ENCODE results near the gene SLC22A14. TPM values are rescaled to one million over a fixed set of nuclear protein-coding genes. Genes with fewer than 3 reads are reported as not detected.

SLC22A14 gene
- total RNA-seq, 1 experiment from 2014 or later, result not detected

DNA sequence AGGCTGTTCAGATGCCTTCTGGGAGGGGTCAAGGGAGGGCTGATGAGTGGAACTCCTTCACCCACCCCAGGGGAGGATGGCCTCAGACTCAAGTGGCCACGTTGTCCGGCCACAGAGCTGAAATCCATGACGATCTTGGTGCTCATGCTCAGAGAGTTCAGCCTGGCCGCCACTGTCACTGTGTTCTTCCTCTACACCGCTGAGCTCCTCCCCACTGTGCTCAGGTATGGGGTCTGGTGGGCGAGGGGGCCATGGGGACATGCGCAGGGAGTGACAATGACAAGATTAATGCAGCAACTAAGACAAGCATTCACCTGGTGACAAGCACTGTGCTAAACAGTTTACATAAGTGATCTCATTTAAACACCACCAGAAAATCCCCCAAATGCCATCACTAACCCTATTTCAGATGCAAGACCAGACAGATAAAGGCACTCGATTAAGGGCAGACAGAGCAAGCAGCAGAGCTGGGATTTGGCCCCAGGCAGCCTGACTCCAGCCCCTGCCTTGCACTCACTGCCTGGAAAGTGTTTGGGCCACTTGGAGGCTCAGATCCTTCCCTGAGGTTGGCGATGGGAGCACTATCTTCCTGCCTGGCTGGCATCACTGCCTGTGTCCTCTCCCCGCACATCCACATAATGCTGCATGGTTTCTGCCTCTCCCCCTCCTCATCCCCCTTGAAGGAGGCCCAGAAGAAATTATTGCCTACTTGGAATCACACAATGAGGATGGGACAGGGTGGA, 33.6 kb downstream of the SLC22A14 start (continued):
- TF ChIP-seq ZSCAN18 (CRISPR knock-in tag; IDR thresholded peaks at IDR 0.05), result no peak
- no peak for TF ChIP-seq ZNF671 (CRISPR knock-in tag; IDR thresholded peaks at IDR 0.05)
- TF ChIP-seq, protein P1, sequence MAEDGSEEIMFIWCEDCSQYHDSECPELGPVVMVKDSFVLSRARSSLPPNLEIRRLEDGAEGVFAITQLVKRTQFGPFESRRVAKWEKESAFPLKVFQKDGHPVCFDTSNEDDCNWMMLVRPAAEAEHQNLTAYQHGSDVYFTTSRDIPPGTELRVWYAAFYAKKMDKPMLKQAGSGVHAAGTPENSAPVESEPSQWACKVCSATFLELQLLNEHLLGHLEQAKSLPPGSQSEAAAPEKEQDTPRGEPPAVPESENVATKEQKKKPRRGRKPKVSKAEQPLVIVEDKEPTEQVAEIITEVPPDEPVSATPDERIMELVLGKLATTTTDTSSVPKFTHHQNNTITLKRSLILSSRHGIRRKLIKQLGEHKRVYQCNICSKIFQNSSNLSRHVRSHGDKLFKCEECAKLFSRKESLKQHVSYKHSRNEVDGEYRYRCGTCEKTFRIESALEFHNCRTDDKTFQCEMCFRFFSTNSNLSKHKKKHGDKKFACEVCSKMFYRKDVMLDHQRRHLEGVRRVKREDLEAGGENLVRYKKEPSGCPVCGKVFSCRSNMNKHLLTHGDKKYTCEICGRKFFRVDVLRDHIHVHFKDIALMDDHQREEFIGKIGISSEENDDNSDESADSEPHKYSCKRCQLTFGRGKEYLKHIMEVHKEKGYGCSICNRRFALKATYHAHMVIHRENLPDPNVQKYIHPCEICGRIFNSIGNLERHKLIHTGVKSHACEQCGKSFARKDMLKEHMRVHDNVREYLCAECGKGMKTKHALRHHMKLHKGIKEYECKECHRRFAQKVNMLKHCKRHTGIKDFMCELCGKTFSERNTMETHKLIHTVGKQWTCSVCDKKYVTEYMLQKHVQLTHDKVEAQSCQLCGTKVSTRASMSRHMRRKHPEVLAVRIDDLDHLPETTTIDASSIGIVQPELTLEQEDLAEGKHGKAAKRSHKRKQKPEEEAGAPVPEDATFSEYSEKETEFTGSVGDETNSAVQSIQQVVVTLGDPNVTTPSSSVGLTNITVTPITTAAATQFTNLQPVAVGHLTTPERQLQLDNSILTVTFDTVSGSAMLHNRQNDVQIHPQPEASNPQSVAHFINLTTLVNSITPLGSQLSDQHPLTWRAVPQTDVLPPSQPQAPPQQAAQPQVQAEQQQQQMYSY (CRISPR knock-in tag; IDR thresholded peaks at IDR 0.05), result no peak
- TF ChIP-seq TCF7 (CRISPR knock-in tag; IDR thresholded peaks at IDR 0.05; ENCODE audit: low read depth), result no peak
- TF ChIP-seq ATF1 (CRISPR knock-in tag; IDR thresholded peaks at IDR 0.05), result no peak
- TF ChIP-seq ZNF423 (CRISPR knock-in tag; IDR thresholded peaks at IDR 0.05), result no peak
- no peak for TF ChIP-seq SMAD3 (CRISPR knock-in tag; IDR thresholded peaks at IDR 0.05; ENCODE audit: borderline replicate concordance)
- TF ChIP-seq NR2C2 (CRISPR knock-in tag; IDR thresholded peaks at IDR 0.05), result no peak
- TF ChIP-seq MXD4 (CRISPR knock-in tag; IDR thresholded peaks at IDR 0.05; ENCODE audit: borderline replicate concordance), result no peak

GRCh38 chr3:38316356-38317191, 34.5 kb downstream of the SLC22A14 start:
- Mint-ChIP-seq H3K9me3 (peaks cover 8% of the 10 kb centered on the region), H3K4me3 (no peak overlapping the region), H3K36me3 (no peaks in the 10 kb centered on the region), H3K27ac (no peak overlapping the region), H3K4me1 (peaks cover 6% of the 10 kb centered on the region; the same call in 1 of the 2 replicates), H3K27me3 (ENCODE audit: low read depth) (no peaks in the 10 kb centered on the region; the same call in 1 of the 2 replicates)
- POLR2A ChIA-PET, result no interaction called here
- TF ChIP-seq ELF4 (CRISPR knock-in tag; IDR thresholded peaks at IDR 0.05; ENCODE audit: low read depth), result no peak
- no peak for TF ChIP-seq ZNF232 (CRISPR knock-in tag; IDR thresholded peaks at IDR 0.05)
- CTCF ChIA-PET, result no interaction called here
- ATAC-seq (no peak), DNase-seq (ENCODE audit: low spot score) (no peak)

GRCh38 chr3:38317192-38317759, 35.2 kb downstream of the SLC22A14 start:
- no peak for ATAC-seq
- POLR2A ChIA-PET, result no interaction called here
- TF ChIP-seq USF1 (CRISPR knock-in tag; IDR thresholded peaks at IDR 0.05), result no peak
- TF ChIP-seq, protein P2, sequence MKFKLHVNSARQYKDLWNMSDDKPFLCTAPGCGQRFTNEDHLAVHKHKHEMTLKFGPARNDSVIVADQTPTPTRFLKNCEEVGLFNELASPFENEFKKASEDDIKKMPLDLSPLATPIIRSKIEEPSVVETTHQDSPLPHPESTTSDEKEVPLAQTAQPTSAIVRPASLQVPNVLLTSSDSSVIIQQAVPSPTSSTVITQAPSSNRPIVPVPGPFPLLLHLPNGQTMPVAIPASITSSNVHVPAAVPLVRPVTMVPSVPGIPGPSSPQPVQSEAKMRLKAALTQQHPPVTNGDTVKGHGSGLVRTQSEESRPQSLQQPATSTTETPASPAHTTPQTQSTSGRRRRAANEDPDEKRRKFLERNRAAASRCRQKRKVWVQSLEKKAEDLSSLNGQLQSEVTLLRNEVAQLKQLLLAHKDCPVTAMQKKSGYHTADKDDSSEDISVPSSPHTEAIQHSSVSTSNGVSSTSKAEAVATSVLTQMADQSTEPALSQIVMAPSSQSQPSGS (CRISPR knock-in tag; IDR thresholded peaks at IDR 0.05; ENCODE audit: borderline replicate concordance, low read depth), result no peak
- no peak for TF ChIP-seq ATF3 (CRISPR knock-in tag; conservative IDR thresholded peaks at IDR 0.05)
- no peak for TF ChIP-seq AFF4 (CRISPR knock-in tag; IDR thresholded peaks at IDR 0.05; ENCODE audit: borderline replicate concordance)
- TF ChIP-seq MLX (CRISPR knock-in tag; IDR thresholded peaks at IDR 0.05), result no peak
- no peak for TF ChIP-seq ZNF121 (CRISPR knock-in tag; IDR thresholded peaks at IDR 0.05)

More at GRCh38 chr3:38317192-38317759, 35.2 kb downstream of the SLC22A14 start:
- no peaks in the 10 kb centered on the region for H3K36me3 Mint-ChIP-seq
- DNase-seq (ENCODE audit: low spot score), result no peak
- CTCF ChIA-PET, result interaction anchor here (1.3 kb wide), 1 partner anchor 19 kb away, joined by 3 read pairs; no protein-coding TSS in a partner anchor
- H3K4me3 Mint-ChIP-seq, result no peak overlapping the region
- no peaks in the 10 kb centered on the region; the same call in 1 of the 2 replicates for H3K27me3 Mint-ChIP-seq (ENCODE audit: low read depth)
- peaks cover 8% of the 10 kb centered on the region for H3K9me3 Mint-ChIP-seq
- H3K27ac Mint-ChIP-seq, result no peak overlapping the region
- H3K4me1 Mint-ChIP-seq, result peaks cover 6% of the 10 kb centered on the region; the same call in 1 of the 2 replicates
